Adipose tissue (tissue), 3 donors: ENCODE data around the gene ARFGAP1. TPM values are rescaled to one million over a fixed set of nuclear protein-coding genes. Genes with fewer than 3 reads are reported as not detected.

Source experiments
- H3K27ac ChIP-seq: one replicate; pipeline ENCODE4 v1.5.1; 2013; ENCODE audit warnings: low read depth, low read length
- WGBS, 3 donors: extraction: QIAGEN DNeasy Blood & Tissue Kit; methylation state at CpG; one replicate each; pipeline ENCODE4 v1.1.7; 2013; 5-methylcytosine and 5-hydroxymethylcytosine counted together
- polyA plus RNA-seq, 3 donors: library from polyadenylated mRNA; stranded (reverse); fragments of 200-250 nt; gene quantifications; one replicate each; pipeline ENCODE4 v1.2.3, GENCODE V29; 2013
- donor health status: healthy with polysubstance abuse.
- donor health status: Bipolar disorder and iron deficiency.
- donor health status: healthy.

ARFGAP1 gene
- polyA plus RNA-seq, 3 donors, result 41.9 to 55.0 (median 50.8) TPM

GRCh38 chr20:63255931-63256704 is 16.5 kb upstream of the ARFGAP1 start:
- no peak overlapping the region for H3K27ac ChIP-seq
- 38 to 66% (median 59%) methylated on average over 31 of the region's 31 CpGs for WGBS, 3 donors

GRCh38 chr20:63256954-63257353 is 15.7 kb upstream of the ARFGAP1 start:
- WGBS, 3 donors, result 84 to 94% (median 93%) methylated on average over 4 of the region's 4 CpGs
- no peak overlapping the region for H3K27ac ChIP-seq

GRCh38 chr20:63257629-63258028 is 15.0 kb upstream of the ARFGAP1 start:
- no peak overlapping the region for H3K27ac ChIP-seq

GRCh38 chr20:63258781-63259180 is 13.8 kb upstream of the ARFGAP1 start:
- no peak overlapping the region for H3K27ac ChIP-seq
- 26 to 39% (median 38%) methylated on average over 8 of the region's 8 CpGs for WGBS, 3 donors

More at GRCh38 chr20:63257629-63258028, 15.0 kb upstream of the ARFGAP1 start:
- WGBS, 3 donors, result 87 to 94% (median 91%) methylated on average over 11 to 13 of the region's 13 CpGs

- H3K27ac ChIP-seq, result no peak overlapping the region
- WGBS, 3 donors, result 68 to 84% (median 79%) methylated on average over 25 of the region's 25 CpGs
These were observed 12.7 kb upstream of the ARFGAP1 start for GRCh38 chr20:63259734-63260460.

GRCh38 chr20:63260521-63260920 is 12.1 kb upstream of the ARFGAP1 start:
- WGBS, 3 donors, result 71 to 93% (median 92%) methylated on average over 15 of the region's 15 CpGs
- no peak overlapping the region for H3K27ac ChIP-seq

GRCh38 chr20:63261060-63261794 is 11.4 kb upstream of the ARFGAP1 start:
- no peak overlapping the region for H3K27ac ChIP-seq
- 38 to 58% (median 56%) methylated on average over 24 to 25 of the region's 25 CpGs for WGBS, 3 donors

- no peak overlapping the region for H3K27ac ChIP-seq
- 24 to 49% (median 27%) methylated on average over 29 to 30 of the region's 30 CpGs for WGBS, 3 donors
These were observed 10.7 kb upstream of the ARFGAP1 start for GRCh38 chr20:63261795-63262528.

- 57 to 86% (median 85%) methylated on average over 9 of the region's 9 CpGs for WGBS, 3 donors
- no peak overlapping the region for H3K27ac ChIP-seq
These were observed 9.8 kb upstream of the ARFGAP1 start for GRCh38 chr20:63262836-63263235.

- H3K27ac ChIP-seq, result no peak overlapping the region
- WGBS, 3 donors, result 78 to 89% (median 87%) methylated on average over 10 of the region's 10 CpGs
These were observed 8.6 kb upstream of the ARFGAP1 start for GRCh38 chr20:63264000-63264399.

GRCh38 chr20:63264519-63264918 is 8.1 kb upstream of the ARFGAP1 start:
- no peak overlapping the region for H3K27ac ChIP-seq
- 49 to 54% (median 52%) methylated on average over 14 of the region's 14 CpGs for WGBS, 3 donors

GRCh38 chr20:63265891-63266515 is 6.6 kb upstream of the ARFGAP1 start:
- 69 to 74% (median 70%) methylated on average over 12 of the region's 12 CpGs for WGBS, 3 donors
- H3K27ac ChIP-seq, result no peak overlapping the region

GRCh38 chr20:63267691-63268090 is 4.9 kb upstream of the ARFGAP1 start:
- no peak overlapping the region for H3K27ac ChIP-seq
- WGBS, 3 donors, result 57 to 71% (median 61%) methylated on average over 9 of the region's 9 CpGs

- no peak overlapping the region for H3K27ac ChIP-seq
- 56 to 66% (median 62%) methylated on average over 7 of the region's 7 CpGs for WGBS, 3 donors
These were observed 4.4 kb upstream of the ARFGAP1 start for GRCh38 chr20:63268256-63268655.

GRCh38 chr20:63268671-63269439 is 3.8 kb upstream of the ARFGAP1 start:
- 36 to 48% (median 41%) methylated on average over 18 of the region's 18 CpGs for WGBS, 3 donors

GRCh38 chr20:63269724-63270123 is 2.9 kb upstream of the ARFGAP1 start:
- no peak overlapping the region for H3K27ac ChIP-seq
- WGBS, 3 donors, result 90 to 95% (median 90%) methylated on average over 9 of the region's 9 CpGs

More at GRCh38 chr20:63268671-63269439, 3.8 kb upstream of the ARFGAP1 start:
- no peak overlapping the region for H3K27ac ChIP-seq

- 84 to 91% (median 87%) methylated on average over 9 of the region's 9 CpGs for WGBS, 3 donors
- H3K27ac ChIP-seq, result no peak overlapping the region
These were observed 1.8 kb upstream of the ARFGAP1 start for GRCh38 chr20:63270606-63271325.
